Measurements from ENCODE around the gene PDE3A.

PDE3A gene

GRCh38 chr12:20410734-20411133 is 42.4 kb downstream of the PDE3A start:
- in situ Hi-C loops (cut with MboI; ENCODE audit: low pct_unique_long_range_greater_than_20kb, low sequenced_read_pairs), result no loop called here

GRCh38 chr12:20411345-20411744 is 43.0 kb downstream of the PDE3A start:
- in situ Hi-C loops (cut with MboI; ENCODE audit: low pct_unique_long_range_greater_than_20kb, low sequenced_read_pairs), result no loop called here
- DNase-seq, result no peak

More at GRCh38 chr12:20410734-20411133, 42.4 kb downstream of the PDE3A start:
- DNase-seq, result peak; percentile 85

- in situ Hi-C loops (cut with MboI; ENCODE audit: low pct_unique_long_range_greater_than_20kb, low sequenced_read_pairs), result no loop called here
- DNase-seq, result peak; percentile 81
Measured at GRCh38 chr12:20415028-20415427, 46.7 kb downstream of the PDE3A start.

- in situ Hi-C loops (cut with MboI; ENCODE audit: low pct_unique_long_range_greater_than_20kb, low sequenced_read_pairs), result no loop called here
- DNase-seq, result no peak
Measured at GRCh38 chr12:20415641-20416040, 47.3 kb downstream of the PDE3A start.

DNA sequence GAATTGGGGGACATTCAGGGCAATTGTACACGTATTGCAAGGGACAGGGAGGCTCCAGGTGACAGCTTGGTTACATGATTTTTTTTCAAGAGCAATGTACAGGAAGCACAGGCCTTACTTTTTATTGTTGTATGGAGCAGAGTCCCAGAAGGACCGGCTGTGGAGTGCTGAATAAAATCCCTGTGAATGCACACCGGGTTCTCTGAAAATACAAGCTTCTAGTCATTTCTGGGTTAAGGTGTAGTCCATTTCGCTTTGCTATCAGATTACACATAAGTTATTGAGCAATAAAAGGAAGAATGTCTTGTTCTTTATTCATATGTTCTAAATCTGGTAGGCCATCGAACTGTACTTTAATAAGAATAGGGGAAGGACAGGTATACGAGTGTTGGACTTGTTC is 52.2 kb downstream of the PDE3A start:
- no peak for DNase-seq
- in situ Hi-C loops (cut with MboI; ENCODE audit: low pct_unique_long_range_greater_than_20kb, low sequenced_read_pairs), result no loop called here

GRCh38 chr12:20421421-20421820 is 53.1 kb downstream of the PDE3A start:
- in situ Hi-C loops (cut with MboI; ENCODE audit: low pct_unique_long_range_greater_than_20kb, low sequenced_read_pairs), result no loop called here
- DNase-seq, result peak; percentile 62

DNA sequence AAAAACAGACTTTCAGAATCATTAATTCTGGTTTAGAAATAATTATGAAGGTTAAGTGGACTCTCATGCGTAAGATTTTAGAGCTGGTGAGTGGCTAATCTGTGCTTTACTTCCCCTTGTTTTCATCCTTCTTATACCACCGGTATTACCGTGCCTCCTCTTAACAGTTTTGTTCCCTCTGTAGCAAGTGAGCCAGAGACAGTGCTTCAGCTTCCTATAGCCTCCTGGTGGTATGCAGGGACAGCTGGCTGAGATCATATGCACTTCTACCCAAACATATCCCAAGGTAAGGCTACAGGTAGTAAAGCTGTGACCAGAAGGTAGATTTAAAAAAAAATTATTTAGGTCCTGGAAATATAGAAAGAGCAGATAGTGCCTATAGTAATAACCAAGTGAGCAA is 55.2 kb downstream of the PDE3A start:
- in situ Hi-C loops (cut with MboI; ENCODE audit: low pct_unique_long_range_greater_than_20kb, low sequenced_read_pairs), result no loop called here
- DNase-seq, result peak; percentile 52

DNA sequence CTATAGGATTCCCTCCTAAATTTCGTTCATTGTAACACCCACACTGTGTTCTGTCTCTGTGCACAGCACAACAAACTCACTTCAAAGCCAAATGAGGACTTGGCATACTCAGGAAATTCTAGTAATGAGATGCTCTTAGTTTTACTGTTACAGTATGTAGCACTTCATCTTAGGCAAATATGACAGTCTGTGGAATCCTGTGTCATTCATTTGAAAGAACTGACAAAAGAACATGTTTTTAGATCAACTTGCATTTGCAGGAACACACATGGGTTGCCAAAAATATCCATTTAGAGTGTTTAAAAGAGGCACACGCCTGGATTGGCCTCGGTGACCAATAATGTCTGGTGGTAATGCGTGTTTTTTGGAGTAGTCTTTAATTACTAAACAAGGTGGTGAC is 56.5 kb downstream of the PDE3A start:
- in situ Hi-C loops (cut with MboI; ENCODE audit: low pct_unique_long_range_greater_than_20kb, low sequenced_read_pairs), result no loop called here
- no peak for DNase-seq

DNA sequence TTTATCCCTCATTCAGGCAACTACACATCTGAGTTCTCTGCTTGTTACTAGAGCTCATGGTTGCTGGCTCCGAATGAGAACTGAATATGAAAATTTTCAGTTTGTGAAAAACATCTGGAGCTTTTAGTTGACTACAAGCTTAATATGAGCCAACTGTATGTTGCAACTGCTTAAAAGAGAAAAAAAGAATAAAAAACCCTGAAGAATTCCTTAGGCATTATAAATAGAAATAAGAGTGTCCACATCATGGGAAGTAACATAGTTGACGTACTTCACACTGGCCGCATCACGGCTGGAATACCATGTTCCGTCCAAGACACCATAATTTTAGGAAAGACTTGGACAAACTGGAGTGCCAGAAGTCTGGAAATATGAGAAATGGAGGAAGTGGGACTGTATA is 57.9 kb downstream of the PDE3A start:
- in situ Hi-C loops (cut with MboI; ENCODE audit: low pct_unique_long_range_greater_than_20kb, low sequenced_read_pairs), result no loop called here
- DNase-seq, result no peak

GRCh38 chr12:20426957-20427356 is 58.6 kb downstream of the PDE3A start:
- no peak for DNase-seq
- in situ Hi-C loops (cut with MboI; ENCODE audit: low pct_unique_long_range_greater_than_20kb, low sequenced_read_pairs), result no loop called here

GRCh38 chr12:20429852-20430251 is 61.5 kb downstream of the PDE3A start:
- in situ Hi-C loops (cut with MboI; ENCODE audit: low pct_unique_long_range_greater_than_20kb, low sequenced_read_pairs), result no loop called here
- no peak for DNase-seq

- DNase-seq, result no peak
- in situ Hi-C loops (cut with MboI; ENCODE audit: low pct_unique_long_range_greater_than_20kb, low sequenced_read_pairs), result no loop called here
Measured at GRCh38 chr12:20432290-20432689, 64.0 kb downstream of the PDE3A start.

DNA sequence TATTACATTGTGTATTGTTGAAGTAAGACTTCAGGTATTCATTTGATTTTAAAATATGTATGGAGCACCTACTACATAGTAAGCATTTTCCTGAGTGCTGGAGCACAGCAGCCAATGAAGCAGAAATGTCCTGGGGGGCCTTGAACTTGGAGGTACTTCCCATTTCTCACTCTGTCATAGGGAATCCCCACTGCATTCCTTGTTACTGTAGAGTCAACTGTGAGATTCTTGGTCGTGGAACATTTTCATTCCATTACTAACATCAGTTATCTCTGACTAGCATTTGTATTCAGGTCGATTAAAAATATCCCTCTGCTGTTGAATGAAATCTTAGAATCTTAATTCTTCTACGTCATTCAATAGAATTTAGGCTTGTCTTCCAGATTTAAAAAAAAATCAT is 66.7 kb downstream of the PDE3A start:
- no peak for DNase-seq
- in situ Hi-C loops (cut with MboI; ENCODE audit: low pct_unique_long_range_greater_than_20kb, low sequenced_read_pairs), result no loop called here

DNA sequence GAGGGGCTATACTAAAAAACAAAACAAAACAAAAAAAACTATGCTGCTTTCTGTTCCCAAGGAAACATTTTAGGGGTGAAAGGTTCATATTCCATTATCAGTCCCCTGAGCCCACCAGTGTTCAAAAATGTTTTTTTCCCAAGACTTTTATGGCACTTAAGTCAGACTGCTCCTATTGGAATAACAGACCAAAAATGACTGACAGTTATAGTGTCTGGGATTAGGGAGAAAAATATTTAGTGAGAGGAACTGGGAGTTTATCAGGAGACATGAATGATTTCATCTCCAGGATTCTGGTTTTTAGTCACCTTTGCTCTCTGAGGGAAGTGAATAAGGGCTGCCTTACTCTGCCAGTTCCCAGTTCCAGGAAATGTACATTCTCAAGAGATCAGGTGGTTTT is 68.0 kb downstream of the PDE3A start:
- in situ Hi-C loops (cut with MboI; ENCODE audit: low pct_unique_long_range_greater_than_20kb, low sequenced_read_pairs), result no loop called here
- no peak for DNase-seq

GRCh38 chr12:20438299-20438779 is 70.0 kb downstream of the PDE3A start:
- in situ Hi-C loops (cut with MboI; ENCODE audit: low pct_unique_long_range_greater_than_20kb, low sequenced_read_pairs), result no loop called here
- no peak for DNase-seq

- DNase-seq, result no peak
- in situ Hi-C loops (cut with MboI; ENCODE audit: low pct_unique_long_range_greater_than_20kb, low sequenced_read_pairs), result no loop called here
Measured at GRCh38 chr12:20439626-20440025, 71.3 kb downstream of the PDE3A start.

- no peak for DNase-seq
- in situ Hi-C loops (cut with MboI; ENCODE audit: low pct_unique_long_range_greater_than_20kb, low sequenced_read_pairs), result no loop called here
Measured at GRCh38 chr12:20440408-20440807, 72.1 kb downstream of the PDE3A start.

GRCh38 chr12:20442322-20442721 is 74.0 kb downstream of the PDE3A start:
- DNase-seq, result no peak
- in situ Hi-C loops (cut with MboI; ENCODE audit: low pct_unique_long_range_greater_than_20kb, low sequenced_read_pairs), result no loop called here

DNA sequence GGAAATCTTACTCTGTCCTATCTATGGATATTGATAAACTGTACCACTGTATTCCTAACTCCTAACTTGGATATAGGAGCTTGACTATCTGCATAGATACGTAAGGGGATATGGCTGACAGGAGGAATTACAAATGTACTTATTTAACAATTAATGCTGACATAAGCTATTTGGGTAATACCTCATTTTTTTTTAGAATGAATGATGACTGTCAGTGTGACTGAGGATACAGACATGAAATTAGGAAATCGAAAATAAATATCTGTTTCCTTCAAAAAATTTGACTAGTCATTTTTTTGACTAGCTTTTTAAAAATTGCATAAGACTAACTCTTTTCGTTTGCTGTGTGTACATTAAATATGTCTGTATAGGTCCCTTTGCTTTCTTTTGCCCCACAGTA is 74.9 kb downstream of the PDE3A start:
- no peak for DNase-seq
- in situ Hi-C loops (cut with MboI; ENCODE audit: low pct_unique_long_range_greater_than_20kb, low sequenced_read_pairs), result no loop called here

GRCh38 chr12:20443792-20444191 is 75.5 kb downstream of the PDE3A start:
- in situ Hi-C loops (cut with MboI; ENCODE audit: low pct_unique_long_range_greater_than_20kb, low sequenced_read_pairs), result no loop called here
- no peak for DNase-seq

GRCh38 chr12:20444595-20445170 is 76.3 kb downstream of the PDE3A start:
- peak; percentile 11 for DNase-seq
- in situ Hi-C loops (cut with MboI; ENCODE audit: low pct_unique_long_range_greater_than_20kb, low sequenced_read_pairs), result no loop called here

DNA sequence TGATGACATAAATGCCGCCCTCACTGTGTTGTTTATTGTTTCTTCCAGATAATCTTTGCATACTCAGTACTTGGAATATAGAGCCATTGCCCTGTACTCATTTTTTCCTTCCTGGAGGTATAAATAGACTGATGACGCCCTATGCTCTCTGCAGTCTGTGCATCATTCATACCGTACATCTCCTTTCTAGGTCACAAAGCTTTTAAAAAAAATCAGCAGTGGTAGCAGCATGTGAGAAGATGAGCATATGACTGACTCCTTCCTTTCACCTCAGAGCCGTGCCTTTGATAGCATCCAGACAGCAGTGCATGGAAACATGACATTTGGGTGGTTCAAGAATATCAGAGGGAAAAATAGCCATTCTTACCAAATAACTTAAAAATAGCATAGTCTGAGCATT is 77.3 kb downstream of the PDE3A start:
- in situ Hi-C loops (cut with MboI; ENCODE audit: low pct_unique_long_range_greater_than_20kb, low sequenced_read_pairs), result no loop called here
- DNase-seq, result no peak
